T-helper 17 cell (primary cell): ENCODE measurements around the gene POMGNT1. TPM values are rescaled to one million over a fixed set of nuclear protein-coding genes. Genes with fewer than 3 reads are reported as not detected.

ENCODE experiments used
- ATAC-seq: fragments of 150-1000 bp; cut with Tn5 transposase; 2 replicates; pipeline ENCODE4 v1.10.0; 2021; ENCODE audit warnings: mild to moderate bottlenecking, moderate library complexity
- DNase-seq, 3 donors: peaks; one replicate each; pipeline versions ENCODE4 v3.0.0 to v3.0.0-alpha.2; 2020 to 2021
- H3K9me3 ChIP-seq: one replicate; pipeline ENCODE4 v1.7.0; 2013; ENCODE audit warnings: low read length, mild to moderate bottlenecking; ENCODE audit not compliant: control insufficient read depth, poor library complexity, severe bottlenecking
- H3K27ac Mint-ChIP-seq: one replicate; pipeline ENCODE4 v1.8.0; 2022; ENCODE audit warnings: mild to moderate bottlenecking, moderate library complexity, mixed read lengths
- H3K27me3 Mint-ChIP-seq: one replicate; pipeline ENCODE4 v1.8.0; 2022; ENCODE audit warnings: mixed read lengths
- H3K36me3 Mint-ChIP-seq: one replicate; pipeline ENCODE4 v1.8.0; 2022; ENCODE audit warnings: low read depth, mixed read lengths
- H3K4me1 Mint-ChIP-seq: one replicate; pipeline ENCODE4 v1.8.0; 2022; ENCODE audit warnings: mild to moderate bottlenecking, mixed read lengths
- H3K4me3 Mint-ChIP-seq: one replicate; pipeline ENCODE4 v1.8.0; 2022; ENCODE audit warnings: mild to moderate bottlenecking, moderate library complexity, mixed read lengths
- total RNA-seq, 4 donors: library from RNA in 2 of 4; stranded (reverse) in 2 of 4; gene quantifications; one replicate each; pipeline ENCODE4 v1.2.3 and lab custom pipeline; 2022 to 2026

POMGNT1 gene
- total RNA-seq, 2 donors from 2014 or later = 33.8 to 39.3 TPM

DNA sequence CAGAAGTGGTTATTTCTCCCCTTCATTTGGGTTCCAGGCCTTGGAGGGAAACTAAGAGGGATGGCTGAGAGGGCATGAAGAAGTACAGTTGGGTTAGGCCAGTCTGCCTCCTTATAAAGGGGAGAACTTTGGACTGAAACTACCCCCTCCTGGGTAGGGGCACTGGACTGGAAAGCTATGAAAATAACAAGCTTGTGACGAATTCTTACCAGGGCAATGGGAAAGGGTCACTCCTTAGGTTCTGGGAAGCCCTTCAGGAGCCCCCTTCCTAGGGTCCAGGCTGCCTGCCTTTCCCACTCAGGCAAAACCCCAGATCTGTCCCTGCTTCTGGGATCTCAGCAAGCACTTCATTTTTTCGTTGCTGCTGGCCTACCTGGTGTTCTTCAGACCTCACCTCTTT lies 12.2 kb downstream of the POMGNT1 start:
- no peaks in the 10 kb centered on the region for H3K9me3 ChIP-seq
- Mint-ChIP-seq H3K36me3 (peaks cover 2% of the 10 kb centered on the region), H3K4me3 (no peak overlapping the region), H3K27me3 (no peaks in the 10 kb centered on the region), H3K27ac (peak overlapping the region; percentile 57), H3K4me1 (peaks cover 16% of the 10 kb centered on the region)
- no peak for DNase-seq
- ATAC-seq = no peak

DNA sequence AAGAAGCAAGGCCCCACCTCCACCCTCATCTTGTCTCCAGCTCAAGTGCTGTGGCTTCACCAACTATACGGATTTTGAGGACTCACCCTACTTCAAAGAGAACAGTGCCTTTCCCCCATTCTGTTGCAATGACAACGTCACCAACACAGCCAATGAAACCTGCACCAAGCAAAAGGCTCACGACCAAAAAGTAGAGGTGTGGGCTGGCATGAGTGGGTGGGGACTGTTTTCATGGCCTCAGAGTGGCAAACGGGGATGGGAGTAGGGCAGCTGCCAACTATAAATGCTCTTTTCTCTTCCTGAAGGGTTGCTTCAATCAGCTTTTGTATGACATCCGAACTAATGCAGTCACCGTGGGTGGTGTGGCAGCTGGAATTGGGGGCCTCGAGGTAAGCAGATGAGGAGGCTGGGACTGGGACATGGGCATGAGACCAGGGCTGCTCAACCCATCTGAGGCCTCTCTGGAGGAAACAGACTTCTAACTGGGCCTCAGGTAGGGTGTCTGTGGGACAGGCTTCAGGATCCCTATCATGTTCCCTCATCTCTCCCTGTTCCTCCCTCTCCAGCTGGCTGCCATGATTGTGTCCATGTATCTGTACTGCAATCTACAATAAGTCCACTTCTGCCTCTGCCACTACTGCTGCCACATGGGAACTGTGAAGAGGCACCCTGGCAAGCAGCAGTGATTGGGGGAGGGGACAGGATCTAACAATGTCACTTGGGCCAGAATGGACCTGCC lies 13.1 kb downstream of the POMGNT1 start:
- no peaks in the 10 kb centered on the region for H3K9me3 ChIP-seq
- H3K27ac Mint-ChIP-seq = no peak overlapping the region
- H3K4me3 Mint-ChIP-seq = no peak overlapping the region
- no peaks in the 10 kb centered on the region for H3K27me3 Mint-ChIP-seq
- ATAC-seq (no peak), DNase-seq (no peak)
- H3K4me1 Mint-ChIP-seq = peaks cover 16% of the 10 kb centered on the region
- H3K36me3 Mint-ChIP-seq = no peaks in the 10 kb centered on the region

DNA sequence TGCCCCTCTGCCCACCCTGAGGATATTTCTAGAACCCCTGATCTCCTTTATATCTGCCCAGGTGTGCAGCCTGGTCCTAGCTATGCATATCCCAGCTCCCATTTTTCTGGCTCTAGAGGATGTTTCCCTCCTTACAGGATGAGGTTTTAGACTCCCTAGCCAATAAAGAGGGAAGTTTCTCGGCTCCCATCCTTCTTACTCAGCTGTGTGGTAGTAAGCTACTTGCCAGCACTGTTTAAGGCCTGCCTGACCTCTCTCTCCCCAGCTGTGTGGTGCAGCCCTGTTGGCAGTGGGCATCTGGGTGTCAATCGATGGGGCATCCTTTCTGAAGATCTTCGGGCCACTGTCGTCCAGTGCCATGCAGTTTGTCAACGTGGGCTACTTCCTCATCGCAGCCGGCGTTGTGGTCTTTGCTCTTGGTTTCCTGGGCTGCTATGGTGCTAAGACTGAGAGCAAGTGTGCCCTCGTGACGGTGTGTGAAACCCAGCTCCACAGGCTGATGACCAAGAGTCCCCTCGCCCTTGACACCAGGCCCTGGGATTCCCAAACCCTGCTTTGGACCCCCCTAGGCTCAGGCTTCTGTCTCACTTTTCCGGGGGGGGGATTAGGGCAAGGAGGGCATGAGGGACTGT lies 14.2 kb downstream of the POMGNT1 start:
- DNase-seq (no peak), ATAC-seq (no peak)
- H3K4me1 Mint-ChIP-seq = peaks cover 16% of the 10 kb centered on the region
- no peaks in the 10 kb centered on the region for H3K36me3 Mint-ChIP-seq
- H3K27ac Mint-ChIP-seq = no peak overlapping the region
- H3K27me3 Mint-ChIP-seq = no peaks in the 10 kb centered on the region
- no peak overlapping the region for H3K4me3 Mint-ChIP-seq
- no peaks in the 10 kb centered on the region for H3K9me3 ChIP-seq

DNA sequence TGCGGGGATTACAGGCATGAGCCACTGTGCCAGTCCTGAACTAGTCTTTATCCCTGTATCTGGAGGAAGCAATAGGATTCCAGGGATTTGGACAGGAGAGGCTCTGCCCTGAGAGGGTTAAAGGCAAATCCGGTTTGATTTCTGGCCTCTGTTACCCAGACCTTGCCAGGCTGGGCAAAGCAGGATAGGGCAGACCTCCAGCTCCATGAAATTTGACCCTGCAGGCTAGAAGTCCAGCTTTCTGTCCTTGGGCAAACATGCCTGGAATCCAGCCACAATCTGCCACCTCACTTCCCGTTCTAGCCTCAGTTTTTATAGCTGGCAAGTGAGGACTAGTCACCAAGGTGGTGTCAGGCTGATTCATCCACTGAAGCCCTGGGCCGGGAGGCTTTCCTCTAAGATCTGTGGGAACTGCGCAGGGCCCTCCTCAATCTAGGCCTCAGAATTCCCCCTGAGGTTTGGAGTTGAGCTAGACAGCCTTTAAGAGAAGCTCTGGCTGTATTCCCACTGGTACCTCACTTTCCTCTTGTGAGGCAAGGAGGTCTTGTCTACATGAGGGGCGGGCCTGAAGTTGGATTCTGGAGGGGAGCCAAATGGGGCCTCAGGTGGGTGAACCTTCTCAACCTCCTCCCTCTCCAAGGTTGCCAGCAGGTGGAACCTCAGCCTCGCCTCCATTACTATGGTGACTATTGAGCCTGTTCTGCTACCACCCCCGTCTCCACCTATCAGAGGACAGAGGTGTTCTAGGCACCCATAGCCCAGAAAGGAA lies 15.0 kb downstream of the POMGNT1 start:
- no peaks in the 10 kb centered on the region for H3K9me3 ChIP-seq
- Mint-ChIP-seq H3K36me3 (no peaks in the 10 kb centered on the region), H3K27ac (no peak overlapping the region), H3K27me3 (no peaks in the 10 kb centered on the region), H3K4me1 (peaks cover 16% of the 10 kb centered on the region), H3K4me3 (no peak overlapping the region)
- DNase-seq = no peak
- no peak for ATAC-seq

DNA sequence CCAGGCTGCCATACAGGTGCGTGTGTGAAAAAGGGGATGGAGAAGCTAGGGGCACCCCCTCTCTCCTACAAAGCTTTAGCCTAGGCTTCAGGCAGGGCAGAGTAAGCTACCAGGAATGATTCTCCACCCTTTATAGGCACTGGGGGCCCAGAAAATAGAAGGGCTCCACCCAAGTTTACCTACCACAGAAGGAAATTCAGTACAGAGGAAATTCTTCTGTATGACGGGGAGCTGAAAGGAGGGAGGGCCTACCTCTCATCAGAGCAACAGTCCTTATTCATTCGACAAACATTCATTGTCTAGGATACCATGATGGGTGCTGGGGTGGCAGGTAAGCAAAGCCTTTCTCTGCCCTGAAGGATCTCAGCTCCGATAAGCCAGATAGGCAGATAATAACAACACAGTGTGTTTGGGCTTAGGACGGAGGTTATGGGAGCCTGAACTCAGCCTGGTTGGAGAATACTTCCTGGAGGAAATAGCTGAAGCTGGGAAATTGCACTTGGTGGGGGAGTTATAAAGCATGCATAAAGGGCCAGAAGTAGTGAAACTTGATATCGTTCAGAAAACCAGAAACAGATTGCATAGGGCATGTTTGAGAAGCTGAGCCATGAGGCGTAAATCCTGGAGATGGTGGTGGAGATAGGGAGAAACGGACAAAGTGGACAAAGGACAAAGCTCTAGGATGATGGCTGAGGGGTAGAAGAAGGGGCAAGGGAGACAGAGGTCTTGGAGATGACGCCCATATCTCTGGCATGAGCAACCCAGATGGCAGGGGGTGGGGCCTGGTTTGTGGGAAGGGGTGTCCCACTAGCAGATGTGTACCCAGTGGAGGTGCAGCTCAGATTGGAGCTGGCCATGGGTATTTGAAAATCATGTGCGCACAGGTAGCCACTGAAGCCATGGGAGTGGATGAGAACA lies 16.6 kb downstream of the POMGNT1 start:
- ATAC-seq = no peak
- H3K4me3 Mint-ChIP-seq = no peak overlapping the region
- peak overlapping the region; percentile 47 for H3K27ac Mint-ChIP-seq

DNA sequence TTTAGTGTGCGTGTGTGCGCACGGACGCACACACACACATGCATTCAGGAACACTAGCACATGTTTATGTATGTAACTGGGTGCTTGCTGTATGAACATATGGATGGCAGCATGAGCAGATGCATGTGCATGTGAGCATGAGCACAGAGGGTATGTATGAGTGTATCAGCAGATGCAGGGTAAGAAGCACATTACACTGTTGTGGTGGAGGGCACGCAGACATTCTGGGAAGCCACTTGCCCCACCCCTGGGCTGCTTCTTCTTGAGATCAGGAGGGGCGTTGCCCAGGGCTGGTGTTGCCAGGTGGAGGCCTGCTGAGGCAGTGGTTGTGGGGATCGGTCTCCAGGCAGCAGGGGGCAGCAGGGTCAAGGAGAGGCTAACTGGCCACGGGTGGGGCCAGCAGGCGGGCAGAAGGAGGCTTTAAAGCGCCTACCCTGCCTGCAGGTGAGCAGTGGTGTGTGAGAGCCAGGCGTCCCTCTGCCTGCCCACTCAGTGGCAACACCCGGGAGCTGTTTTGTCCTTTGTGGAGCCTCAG lies 18.1 kb downstream of the POMGNT1 start:
- Mint-ChIP-seq H3K27ac (no peak overlapping the region), H3K27me3 (no peaks in the 10 kb centered on the region), H3K36me3 (no peaks in the 10 kb centered on the region), H3K4me3 (no peak overlapping the region), H3K4me1 (peaks cover 9% of the 10 kb centered on the region)
- H3K9me3 ChIP-seq = no peaks in the 10 kb centered on the region
- no peak for ATAC-seq
- no peak for DNase-seq

More for the DNA sequence above, 16.6 kb downstream of the POMGNT1 start:
- no peaks in the 10 kb centered on the region for H3K27me3 Mint-ChIP-seq
- no peaks in the 10 kb centered on the region for H3K9me3 ChIP-seq
- DNase-seq = no peak
- no peaks in the 10 kb centered on the region for H3K36me3 Mint-ChIP-seq
- H3K4me1 Mint-ChIP-seq = peaks cover 11% of the 10 kb centered on the region

DNA sequence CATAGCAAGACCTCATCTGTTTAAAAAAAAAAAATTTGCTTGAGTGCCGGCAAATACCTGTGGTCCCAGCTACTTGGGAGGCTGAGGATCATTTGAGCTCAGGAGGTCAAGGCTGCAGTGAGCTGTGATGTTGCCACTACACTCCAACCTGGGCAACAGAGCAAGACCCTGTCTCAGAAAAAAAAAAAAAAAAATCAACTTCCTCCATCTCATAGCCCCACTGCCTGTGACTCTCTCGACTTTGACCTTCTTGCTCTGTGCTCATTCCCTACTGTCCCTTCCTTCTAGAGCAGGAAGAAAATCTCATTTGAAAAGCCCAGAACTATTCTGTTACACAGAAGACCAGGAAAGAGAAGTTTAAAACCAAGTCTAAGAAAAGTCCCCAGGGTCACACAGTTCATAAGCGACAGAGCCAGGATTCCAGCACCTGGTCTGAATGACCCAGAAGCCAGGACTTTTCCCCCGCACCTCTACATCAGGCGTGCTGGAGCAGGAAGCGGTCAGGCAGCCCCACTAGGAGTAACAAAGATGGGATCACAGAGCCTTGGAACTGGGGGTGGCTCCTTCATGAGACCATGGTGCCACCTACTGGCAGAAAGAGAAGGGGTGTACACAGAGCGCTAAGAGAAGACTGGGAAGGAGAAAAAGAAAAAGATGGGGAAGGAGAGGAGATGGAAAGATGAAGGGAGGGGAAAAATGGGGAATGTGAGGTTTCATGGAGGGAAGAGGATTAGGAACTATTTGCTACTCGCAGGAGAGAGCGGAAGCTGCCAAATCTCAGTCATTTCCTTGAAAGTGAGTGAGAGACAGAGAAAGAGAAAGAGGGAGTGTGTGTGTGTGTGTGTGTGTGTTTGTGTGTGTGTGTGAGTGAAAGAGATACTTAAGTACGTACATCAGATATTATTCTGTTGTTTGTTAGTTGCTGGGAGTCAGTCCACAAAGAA lies 18.8 kb downstream of the POMGNT1 start:
- Mint-ChIP-seq H3K4me1 (peaks cover 6% of the 10 kb centered on the region), H3K27me3 (no peaks in the 10 kb centered on the region), H3K27ac (no peak overlapping the region), H3K36me3 (no peaks in the 10 kb centered on the region), H3K4me3 (no peak overlapping the region)
- DNase-seq (peak; percentile 37 to 53 (median 38)), ATAC-seq (peak; percentile 87)
- no peaks in the 10 kb centered on the region for H3K9me3 ChIP-seq

DNA sequence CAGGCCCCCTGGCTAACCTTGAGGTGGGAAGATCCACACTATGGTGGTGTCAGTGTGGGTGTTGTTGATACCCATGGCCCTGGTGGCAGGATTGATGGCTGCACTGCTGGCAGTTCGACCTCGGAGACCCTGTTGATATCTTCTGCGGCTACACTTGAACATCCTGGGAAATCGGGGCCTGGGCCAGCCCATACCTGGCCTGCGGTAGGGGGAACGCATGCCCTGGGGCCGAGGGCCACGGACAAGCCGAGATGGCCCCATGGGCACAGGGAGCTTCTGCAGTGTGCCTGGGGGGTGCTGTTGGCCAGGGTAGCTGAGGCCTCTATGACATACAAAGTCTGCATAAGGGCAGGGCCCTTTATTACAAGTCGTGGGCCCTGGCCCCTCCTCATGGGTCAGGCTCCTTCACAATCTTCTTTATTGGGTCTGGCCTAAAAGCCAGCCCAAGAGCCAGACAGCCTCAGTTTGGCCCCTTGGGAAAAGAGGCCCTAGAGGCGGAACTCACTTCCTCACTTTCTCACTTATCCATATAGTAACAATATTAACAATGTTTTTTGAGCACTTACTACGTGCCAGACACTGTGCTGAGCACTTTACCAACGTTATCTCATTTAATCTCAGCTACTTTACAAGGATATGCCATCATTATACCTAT lies 21.9 kb downstream of the POMGNT1 start, which contains the start of gene P3R3URF:
P3R3URF (minus strand) TSS at position 278 of the 655 bp plus-strand sequence; CDS start at position 261, 17 bp downstream.
- H3K9me3 ChIP-seq = no peaks in the 10 kb centered on the region
- Mint-ChIP-seq H3K4me1 (no peaks in the 10 kb centered on the region), H3K36me3 (peaks cover 2% of the 10 kb centered on the region), H3K27ac (no peak within 1 kb of the TSS), H3K27me3 (peaks cover 15% of the 10 kb centered on the region), H3K4me3 (no peak within 1 kb of the TSS)
- ATAC-seq = no peak
- DNase-seq = no peak

DNA sequence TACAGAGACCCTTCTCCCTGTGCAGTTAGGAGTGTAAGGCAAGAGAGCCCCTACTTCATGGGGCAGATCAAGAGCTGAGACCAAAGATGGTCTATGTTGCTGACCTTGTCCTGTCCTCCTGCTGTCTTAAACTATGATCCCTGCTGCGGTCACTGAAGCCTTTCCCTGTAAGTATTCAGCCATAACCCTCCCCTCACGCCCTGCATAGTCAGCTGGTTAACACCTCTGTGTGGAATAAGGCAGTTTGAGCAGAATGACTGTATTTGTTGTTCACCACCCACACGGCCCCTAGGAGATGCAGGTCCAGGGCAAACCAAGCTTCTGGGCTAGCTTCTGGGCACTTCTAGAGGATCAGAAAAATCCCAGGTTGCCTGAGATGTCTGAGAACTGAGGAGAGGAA lies 23.0 kb downstream of the POMGNT1 start:
- DNase-seq (no peak), ATAC-seq (no peak)
- no peaks in the 10 kb centered on the region for H3K9me3 ChIP-seq
- no peak overlapping the region for H3K4me3 Mint-ChIP-seq
- H3K27ac Mint-ChIP-seq = no peak overlapping the region
- H3K27me3 Mint-ChIP-seq = peaks cover 26% of the 10 kb centered on the region
- peaks cover 2% of the 10 kb centered on the region for H3K36me3 Mint-ChIP-seq
- peaks cover under 1% of the 10 kb centered on the region for H3K4me1 Mint-ChIP-seq

DNA sequence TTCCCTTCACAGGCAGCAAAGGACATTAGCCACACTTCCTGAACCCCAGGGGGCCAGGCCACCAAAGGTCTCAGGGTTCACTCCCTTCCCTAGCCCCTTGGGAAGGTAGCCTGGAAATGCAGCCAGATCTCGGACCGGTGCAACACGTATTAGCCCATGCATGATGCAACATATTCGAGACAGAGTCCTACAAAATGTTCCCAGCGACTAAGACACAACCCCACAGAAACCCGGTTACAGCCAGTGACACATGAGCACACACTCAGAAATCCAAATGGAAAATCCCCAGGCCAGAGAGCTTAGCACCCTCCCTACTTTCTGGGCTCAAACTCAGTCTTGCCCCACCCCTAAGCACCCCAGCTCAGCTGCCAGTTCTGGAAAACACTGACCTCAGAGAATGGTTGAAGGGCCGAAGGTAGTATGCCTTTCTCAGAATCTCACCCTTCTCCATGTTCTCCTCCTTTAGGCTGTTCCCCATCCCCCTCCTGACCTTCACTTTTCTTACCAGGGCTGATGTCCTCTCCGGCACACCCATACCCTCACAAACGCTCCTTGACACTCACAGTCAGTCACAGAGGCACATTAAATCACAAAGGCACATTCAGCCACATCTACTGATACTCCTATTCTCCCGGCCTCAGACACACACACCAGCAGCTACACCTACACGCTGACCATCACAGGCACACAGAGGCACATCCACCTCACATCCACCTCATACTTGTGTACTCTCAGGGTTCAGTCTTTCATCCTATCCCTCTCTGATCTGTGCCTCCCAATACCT lies 23.6 kb downstream of the POMGNT1 start, which contains the start of gene TSPAN1:
TSPAN1 (plus strand) TSS at position 640 of the 784 bp plus-strand sequence. CDS start 6,021 bp downstream, outside the sequence.
- ATAC-seq = no peak
- no peaks in the 10 kb centered on the region for H3K9me3 ChIP-seq
- DNase-seq = no peak
- H3K4me3 Mint-ChIP-seq = no peak within 1 kb of the TSS
- peaks cover 28% of the 10 kb centered on the region for H3K27me3 Mint-ChIP-seq
- peaks cover 2% of the 10 kb centered on the region for H3K36me3 Mint-ChIP-seq
- peaks cover 2% of the 10 kb centered on the region for H3K4me1 Mint-ChIP-seq
- H3K27ac Mint-ChIP-seq = no peak within 1 kb of the TSS
